ENCODE measurements around the gene MED22.
"Not testable (repeated sequence)": the region's sequence is repeated elsewhere in the genome, so short reads cannot be mapped to it uniquely, and the experiment has no call there.

MED22 gene

DNA sequence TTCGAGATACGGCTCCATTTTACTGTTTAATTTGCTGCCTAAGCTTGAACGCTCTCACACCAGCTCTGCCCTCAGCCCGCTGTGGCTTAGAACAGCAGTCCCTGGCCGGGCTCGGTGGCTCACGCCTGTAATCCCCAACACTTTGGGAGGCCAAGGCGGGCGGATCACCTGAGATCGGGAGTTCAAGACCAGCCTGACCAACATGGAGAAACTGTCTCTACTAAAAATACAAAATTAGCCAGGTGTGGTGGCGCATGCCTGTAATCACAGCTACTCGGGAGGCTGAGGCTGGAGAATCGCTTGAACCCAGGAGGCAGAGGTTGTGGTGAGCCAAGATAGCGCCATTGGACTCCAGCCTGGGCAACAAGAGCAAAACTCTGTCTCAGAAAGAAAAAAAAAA lies 29.3 kb upstream of the MED22 start:
- DNase-seq (ENCODE audit: low read depth in 3 of 3, low spot score in 1 of 3), result not testable (repeated sequence)

DNA sequence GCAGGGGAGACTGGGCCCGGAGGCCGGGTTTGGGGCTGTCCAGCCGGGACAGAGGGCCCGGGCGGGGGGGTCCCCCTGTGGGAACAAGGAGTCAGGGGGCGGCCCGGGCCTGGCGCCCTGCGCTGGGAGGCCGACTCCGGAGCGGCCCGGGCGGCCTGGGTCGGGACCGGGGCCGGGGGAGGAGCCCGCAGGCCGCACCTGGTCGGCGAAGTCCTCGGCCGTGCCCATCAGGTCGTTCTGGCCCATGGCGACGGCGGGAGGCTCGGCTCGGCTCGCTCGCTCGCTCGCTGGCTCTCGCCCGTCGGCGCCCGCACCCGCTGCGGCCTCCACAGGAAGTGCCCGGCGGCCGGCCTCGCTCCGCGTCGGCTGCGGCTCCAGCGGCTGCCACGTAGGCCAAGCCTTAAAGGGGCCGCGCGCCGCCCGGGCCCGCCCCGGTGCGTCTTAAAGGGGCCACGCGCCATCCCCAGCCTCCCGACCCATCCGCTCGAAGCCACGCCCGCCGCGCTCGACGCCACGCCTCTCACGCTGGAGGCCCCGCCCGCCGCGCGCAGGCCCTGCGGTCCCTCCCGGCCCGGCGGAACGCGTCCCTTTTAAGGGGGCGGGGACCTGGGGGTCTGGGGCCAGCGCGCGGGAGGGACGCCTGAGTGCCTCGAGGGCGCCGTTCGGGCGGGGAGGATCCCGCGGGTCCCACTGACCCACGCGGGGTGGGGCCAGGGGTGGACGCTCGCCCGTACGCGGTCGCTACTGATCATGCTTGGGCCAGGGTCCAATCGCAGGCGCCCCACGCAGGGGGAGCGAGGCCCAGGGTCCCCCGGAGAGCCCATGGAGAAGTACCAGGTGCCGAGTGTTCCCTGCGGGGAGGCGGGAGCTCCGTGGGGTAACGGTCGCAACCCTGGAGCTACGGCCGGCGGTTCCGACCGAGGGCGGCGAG lies 28.1 kb upstream of the MED22 start, which contains the start of the genes STKLD1 and SURF4:
TSS of gene STKLD1 (plus strand) at position 643 of the 931 bp plus-strand sequence. CDS start at position 751, 108 bp downstream.
TSS of gene SURF4 (minus strand) at position 337 of the 931 bp plus-strand sequence. CDS start at position 246, 91 bp downstream.
- DNase-seq (ENCODE audit: low read depth in 3 of 3, low spot score in 1 of 3), result peak; percentile 82 to 97 (median 90)

DNA sequence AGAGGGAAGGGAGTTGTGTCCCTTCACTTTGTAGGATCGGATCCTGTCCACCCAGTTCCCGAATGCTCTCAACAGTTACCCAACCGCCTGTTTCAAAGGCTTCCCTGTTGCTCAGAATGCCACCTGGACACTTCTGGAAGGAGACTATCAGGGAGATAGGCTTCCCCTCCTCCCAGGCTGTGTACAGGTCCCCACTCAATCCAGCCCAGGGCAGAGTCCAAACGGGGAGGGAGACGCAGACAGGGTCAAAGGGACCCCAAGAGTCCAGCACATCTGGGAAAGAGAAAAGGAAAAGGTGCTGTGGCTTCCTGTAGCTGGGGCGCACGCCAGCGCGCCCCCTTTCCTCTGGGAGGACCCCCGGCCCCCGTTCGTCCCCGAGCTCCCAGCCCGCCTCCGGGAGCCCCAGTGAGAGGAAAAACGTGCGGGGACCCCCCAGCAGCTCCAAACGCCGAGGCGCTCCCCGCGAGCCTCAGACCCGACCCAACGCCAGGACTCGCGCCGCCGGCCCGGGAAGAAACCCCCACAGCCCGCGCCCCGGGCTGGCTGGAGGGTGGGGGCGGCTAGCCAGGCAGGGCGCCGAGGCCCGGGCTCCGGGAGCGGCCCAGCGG lies 27.3 kb upstream of the MED22 start:
- DNase-seq (ENCODE audit: low read depth in 3 of 3, low spot score in 1 of 3), result no peak

DNA sequence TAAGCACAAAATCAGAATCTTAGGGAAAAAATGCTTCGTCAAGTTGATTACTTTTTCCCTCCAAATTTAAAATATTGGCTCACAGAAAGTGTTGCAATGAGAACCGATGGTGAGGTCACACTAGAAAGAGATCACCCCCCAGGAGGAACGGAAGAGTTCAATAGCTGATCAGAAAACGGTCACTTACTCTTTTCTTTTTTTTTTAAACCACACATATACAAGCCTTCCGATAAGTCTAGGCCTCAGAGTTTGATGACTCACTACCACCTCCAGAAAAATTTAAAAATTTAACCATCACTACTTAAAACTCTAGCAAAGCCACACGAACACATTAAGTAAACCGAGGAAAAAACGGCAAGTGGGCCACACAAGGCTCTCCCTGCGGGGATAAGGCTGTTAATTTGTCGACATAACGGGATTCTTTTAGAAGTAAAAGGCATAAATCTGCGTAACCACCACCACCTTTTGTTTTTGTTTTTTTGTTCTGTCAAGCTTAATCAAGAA lies 26.7 kb upstream of the MED22 start:
- DNase-seq (ENCODE audit: low read depth in 3 of 3, low spot score in 1 of 3), result no peak

DNA sequence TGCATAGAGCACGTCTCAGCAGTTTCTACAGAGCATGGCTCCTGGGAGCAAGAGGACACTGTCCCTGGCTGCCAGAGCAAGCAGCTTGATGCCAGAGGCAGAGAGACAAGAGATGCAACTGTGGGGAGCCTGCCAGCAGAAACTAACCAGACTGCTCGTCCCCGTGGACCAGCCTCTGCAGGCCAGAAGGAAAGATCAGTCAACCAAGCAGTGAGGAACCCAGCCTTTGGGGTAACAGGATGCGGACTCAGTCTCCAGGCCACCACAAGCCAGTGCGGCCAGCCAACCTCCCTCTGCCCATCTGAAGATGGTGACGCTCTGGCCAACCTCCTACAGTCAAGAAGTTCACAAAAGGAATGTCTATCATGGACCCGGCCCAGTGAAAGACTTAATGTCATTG lies 24.2 kb upstream of the MED22 start:
- no peak for DNase-seq (ENCODE audit: low read depth in 3 of 3, low spot score in 1 of 3)

DNA sequence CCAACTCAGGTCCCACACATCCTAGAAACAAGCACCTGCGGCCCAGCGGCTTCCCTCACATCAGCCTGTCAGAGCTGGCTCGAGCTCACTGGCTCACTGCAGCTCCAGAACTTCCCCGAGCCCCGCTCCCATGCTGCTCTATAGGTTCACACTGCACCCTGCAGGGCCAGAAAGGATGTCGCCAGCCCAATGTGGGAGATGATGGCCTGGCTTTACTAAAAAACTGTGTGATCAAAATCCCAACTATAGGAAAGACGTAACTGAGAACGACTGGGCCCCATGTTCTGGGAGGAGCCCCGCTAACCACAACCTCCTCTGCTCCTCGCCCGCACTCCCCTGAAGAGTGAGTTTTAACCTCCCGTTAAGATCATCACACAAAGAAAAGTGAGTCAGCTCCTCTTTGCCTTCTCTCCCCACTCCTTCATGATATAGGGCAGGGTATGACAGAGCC lies 23.4 kb upstream of the MED22 start:
- peak in 1 of 3 donors; percentile 40 for DNase-seq (ENCODE audit: low read depth in 3 of 3, low spot score in 1 of 3)

DNA sequence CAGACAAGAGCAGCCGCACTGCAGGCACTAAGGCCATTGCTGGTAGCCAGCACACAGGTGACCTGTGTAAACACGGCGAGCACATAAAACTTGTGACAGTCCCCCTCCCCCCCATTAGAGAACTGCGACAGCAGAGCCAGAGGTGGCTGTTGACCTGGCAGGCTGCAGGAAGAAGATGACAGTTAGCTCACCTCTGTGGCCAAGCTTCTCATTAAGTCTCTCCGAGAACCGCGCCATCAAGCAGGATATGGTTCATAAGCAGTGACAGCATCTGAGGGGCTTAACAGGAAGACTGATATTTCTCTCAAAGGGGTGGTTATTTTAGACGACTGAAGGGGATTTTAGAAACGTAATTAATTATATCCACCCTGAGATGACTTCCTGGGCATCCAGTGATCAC lies 22.8 kb upstream of the MED22 start:
- DNase-seq (ENCODE audit: low read depth in 3 of 3, low spot score in 1 of 3), result no peak

DNA sequence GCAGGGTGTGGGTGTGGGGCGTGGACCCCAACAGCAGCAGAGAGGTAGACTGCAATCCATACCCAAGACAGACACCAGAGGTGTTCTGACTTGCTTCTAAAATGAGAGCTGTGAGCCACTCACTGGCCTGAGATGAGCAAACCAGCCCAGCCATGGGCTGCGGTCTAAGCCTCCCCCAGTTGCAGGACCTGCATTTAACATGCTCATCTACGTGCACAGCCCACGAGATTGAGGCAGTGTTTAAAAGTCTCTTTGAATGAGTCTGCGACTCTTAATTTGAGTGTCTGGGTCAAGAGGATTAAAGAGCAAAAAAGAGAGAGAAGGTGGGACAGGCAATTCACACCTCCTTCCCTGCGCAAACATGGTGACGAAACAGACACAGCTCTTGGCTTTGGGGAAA lies 22.0 kb upstream of the MED22 start:
- DNase-seq (ENCODE audit: low read depth in 3 of 3, low spot score in 1 of 3), result no peak

DNA sequence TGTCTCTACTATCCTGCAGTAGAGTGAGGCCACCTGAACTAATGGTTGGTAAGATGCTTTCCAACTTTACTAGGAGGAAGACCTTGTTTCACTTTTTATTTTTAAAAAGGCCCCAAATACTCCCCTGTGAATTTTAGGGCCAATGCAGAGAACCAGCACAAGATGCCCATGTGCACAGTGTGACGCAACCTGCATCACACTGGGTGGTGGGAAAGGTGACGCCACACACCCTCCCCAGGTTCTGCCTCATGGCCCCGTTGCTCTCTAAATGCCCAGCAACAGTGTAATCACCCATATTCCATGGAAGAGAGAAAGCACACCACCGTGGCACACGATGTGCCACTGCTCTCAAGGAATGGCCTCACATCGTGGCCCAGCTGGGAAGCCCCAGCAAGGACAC lies 21.5 kb upstream of the MED22 start:
- no peak for DNase-seq (ENCODE audit: low read depth in 3 of 3, low spot score in 1 of 3)

DNA sequence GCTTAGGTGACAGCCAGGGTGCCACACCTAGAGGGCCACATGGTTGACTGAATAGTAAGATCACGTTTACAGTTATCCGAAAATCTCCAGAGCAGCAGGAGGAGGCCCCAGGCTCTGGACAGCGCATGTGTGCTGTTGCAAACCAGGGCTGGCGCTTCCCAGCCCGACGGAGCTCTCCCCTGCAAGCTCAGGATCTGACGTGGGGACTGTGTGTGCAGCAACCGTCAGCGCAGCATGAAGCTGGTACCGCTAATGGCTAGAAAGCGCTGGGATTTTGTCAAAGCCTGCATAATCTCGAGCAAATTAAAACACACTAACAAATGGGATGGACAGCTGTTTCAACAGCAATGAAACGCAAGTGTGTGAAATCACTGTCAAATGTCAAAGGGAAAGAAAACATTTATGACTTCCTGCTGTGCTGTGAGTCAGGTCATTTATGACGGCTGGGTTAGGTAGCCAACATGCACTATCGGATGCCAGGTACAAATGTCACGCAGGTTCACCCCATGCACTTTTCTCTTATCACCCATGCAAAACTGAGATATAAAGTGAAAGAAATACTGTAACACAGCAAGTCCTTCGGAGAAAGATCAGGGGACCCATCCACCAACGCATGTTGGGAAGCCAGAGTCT lies 20.4 kb upstream of the MED22 start:
- DNase-seq (ENCODE audit: low read depth in 3 of 3, low spot score in 1 of 3), result no peak

DNA sequence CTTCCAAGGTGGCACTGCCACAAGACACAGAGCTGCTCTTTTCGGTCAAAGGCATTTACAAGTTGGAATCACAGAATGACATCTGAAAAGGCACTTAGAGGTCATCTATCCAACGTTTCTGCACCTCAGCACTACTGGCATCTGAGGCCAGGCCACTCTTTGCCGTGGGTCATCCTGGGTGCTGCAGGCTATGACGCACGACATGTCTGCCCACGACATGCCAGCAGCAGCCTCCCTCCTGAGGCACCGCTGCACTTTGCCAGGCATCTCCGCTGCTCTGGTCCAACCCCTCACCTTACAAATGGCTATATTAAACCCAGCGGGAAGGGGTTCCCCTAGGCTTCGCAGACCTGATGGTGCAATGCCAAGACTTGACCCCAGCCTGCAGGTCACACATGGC lies 19.8 kb upstream of the MED22 start:
- DNase-seq (ENCODE audit: low read depth in 3 of 3, low spot score in 1 of 3), result no peak

DNA sequence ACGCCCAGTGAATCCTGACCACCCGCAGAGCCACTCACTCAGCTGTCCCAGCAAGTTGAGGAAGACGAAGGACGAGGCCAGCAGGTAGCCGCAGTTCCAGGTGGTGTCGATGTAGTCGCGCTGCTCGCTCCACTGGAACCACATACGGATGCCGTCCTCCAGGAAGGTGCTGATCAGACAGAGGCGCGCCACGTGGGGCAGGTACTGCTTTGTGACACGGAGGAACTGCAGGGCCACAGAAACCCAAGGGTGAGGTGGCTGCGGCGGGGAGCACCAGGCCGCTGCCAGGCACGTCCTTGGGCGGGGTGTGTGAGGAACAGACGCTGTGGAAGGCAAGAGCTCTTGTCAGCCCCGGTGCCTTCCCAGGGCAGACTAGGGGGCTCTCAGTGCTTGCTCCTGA lies 19.3 kb upstream of the MED22 start:
- DNase-seq (ENCODE audit: low read depth in 3 of 3, low spot score in 1 of 3), result no peak

DNA sequence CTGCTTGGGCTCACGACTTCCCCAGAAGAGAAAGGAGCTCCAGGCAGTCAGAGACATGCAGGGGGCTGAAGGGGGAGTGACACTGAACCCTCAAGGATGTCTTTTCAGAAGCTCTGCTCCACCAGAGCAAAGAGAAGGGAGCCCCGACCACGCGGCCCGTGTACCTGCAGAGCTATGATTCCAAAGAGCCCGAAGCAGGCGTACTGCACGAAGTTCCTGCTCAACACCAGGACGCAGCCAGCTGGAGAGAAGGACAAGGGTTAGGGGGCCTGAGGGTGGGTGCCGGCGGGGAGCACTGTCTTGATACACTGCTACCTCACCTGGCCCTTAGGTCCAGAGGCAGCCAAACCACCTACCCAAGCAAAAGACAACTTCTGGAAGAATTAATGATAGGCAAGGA lies 18.5 kb upstream of the MED22 start:
- DNase-seq (ENCODE audit: low read depth in 3 of 3, low spot score in 1 of 3), result no peak

DNA sequence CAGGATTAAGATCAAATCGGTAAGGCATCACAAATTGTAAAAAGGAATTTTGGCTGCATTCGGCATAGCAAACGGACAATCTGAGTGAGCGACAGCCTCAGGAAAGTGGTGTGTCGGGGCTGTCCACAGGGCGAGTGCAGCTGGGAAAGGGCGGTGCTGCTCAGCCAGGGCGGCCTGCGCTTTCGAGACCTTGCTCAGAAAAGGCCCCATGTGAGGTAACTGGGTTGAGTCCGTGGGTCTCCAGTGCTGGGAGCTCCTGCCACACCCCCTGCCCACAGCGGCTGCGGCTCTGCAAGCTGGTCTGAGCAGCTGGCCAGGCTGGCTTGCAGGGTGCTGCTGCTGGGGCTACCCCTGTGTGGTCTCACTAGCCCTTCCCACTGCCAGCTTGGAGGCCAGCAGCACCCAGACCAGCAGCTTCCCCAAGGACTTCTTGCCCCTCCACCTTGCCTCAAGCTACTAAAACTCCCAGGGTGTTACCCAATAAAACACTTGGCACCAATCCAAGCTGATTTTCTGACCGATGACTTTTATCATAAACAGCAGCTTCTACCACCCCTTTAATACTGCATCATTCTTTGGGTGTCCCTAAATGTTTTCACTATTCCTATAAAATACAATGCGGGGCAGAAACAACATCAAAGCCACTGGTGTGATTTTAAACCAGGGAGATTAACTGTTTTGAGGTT lies 14.6 kb upstream of the MED22 start:
- no peak for DNase-seq (ENCODE audit: low read depth in 3 of 3, low spot score in 1 of 3)

DNA sequence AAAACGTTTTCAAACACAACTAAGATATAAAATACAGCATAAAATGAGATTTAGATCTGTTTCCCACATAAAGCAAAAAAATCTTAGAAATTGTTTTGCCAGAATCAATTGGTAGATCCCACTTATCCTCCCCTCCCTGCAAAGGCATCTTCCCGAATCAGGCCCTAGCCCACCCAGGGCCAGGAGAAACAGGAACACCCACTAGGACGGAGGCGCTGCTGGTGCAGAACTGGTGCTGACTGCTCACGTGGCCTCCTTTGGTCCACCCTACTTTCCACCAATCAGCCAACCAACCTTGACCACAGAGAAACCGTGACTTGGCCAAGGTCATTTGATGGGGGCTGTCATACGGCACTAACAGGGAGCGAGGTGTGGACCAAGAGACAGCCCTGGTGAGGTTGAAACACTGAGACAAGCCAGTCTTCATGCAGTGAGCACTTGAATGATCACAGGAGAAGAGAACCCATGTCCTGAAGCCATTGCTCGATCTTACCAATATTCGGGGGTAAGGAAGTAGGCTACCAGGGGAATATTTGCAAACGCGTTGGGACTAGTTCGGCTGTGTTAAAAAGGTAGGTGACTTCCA lies 13.7 kb upstream of the MED22 start:
- DNase-seq (ENCODE audit: low read depth in 3 of 3, low spot score in 1 of 3), result no peak

DNA sequence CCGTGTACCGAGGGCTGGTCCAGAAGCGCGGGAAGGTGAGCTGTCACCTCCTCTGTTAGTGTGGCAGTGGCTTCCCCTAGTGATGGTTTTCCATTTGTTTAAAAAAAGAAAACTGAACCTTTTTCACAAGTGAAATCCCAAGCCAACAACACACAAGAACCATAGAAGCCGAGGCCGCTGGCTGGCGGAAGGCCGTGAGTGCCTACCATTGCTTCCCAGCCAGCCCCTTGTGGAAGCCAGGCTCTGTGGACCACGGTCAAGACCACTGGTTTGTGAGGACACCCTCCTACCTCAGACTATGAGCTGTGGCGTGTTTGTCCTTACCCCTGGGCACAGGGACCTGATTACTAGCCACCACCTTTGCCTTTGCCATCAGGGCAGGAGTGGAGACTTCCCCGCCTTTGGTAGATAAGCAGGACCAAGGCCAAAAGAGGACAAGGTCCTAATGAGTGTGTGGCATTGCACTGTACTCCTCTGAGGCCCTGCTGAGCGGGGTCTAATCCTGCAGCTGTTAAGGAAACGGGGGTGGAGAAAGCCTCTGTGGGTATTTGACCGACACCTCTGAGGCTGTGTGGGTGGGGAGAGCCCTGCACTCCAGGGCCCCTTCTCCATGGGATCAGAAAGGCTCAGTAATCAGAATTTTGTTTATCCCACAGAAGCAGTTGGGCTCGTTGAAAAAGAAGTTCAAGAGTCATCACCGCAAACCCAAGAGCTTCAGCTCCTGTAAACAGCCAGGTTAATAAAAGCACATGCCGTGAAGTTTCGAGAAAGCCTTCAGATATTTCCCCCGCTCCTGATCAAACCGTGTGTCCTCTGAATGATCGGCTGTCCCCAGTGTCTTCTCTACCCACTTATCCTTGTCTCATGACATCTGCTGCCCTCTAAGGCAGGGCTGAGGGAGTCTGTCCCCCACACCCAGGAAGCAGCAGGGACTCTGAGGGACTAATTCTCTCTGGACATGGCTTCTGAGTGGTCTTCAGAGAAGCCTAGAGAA lies 12.8 kb upstream of the MED22 start:
- DNase-seq (ENCODE audit: low read depth in 3 of 3, low spot score in 1 of 3), result no peak

DNA sequence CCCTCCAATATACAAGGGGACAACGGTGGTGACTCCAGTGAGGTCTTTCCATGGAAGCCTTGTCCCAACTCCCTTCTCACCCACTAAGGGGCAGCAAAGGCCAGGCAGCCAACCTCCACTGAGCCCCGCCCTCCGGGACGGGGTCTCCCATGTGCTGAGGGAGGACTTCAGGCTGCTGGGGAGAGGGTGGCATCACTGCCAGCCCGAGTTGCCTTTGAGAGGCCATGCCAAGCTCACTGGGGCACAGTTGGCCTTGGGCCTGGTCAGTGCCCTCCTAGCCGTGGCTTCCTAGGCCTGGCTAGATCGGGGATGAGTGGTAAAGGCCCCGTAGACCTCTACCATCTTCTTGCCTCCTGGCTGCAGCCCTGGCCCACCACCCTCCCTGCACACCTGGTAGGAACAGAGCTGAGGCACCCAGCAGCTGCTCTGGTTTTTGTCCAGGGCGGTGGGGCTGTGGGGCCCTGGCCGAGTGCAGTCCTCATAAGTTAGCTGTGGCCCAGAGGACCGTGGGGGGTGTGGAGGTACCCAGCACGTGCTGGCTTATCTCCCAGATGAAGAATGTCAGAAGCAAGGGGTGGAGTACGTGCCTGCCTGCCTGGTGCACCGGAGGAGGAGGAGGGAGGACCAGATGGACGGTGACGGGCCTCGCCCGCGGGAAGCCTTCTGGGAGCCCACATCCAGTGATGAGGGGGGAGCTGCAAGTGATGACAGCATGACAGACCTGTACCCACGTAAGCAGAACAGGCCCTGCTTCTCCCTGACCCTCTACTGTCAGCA lies 11.7 kb upstream of the MED22 start:
- no peak for DNase-seq (ENCODE audit: low read depth in 3 of 3, low spot score in 1 of 3)

DNA sequence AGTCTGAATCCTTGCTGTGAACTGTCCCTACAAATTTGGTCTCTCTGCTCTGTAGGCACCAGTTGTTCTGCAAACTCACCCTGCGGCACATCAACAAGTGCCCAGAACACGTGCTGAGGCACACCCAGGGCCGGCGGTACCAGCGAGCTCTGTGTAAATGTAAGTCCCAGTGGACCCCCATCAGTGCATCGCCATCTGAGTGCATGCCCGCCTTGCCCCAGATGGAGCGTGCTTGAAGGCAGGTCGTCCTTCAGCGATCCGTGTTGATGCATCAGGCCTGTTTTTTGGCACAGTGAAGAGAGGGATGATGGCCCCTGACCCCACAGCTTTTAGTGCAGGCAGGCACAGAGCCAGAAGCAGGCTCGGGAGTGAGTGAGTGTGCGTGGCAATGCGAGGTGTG lies 9.7 kb upstream of the MED22 start:
- no peak for DNase-seq (ENCODE audit: low read depth in 3 of 3, low spot score in 1 of 3)

All from stimulated activated CD4-positive, alpha-beta T cell treated with anti-CD3 and anti-CD28 coated beads, TNF-alpha, amount 100 ng/mL, for 1 hour (primary cell).